GM12865 (cell line): ENCODE data around the gene PRAMEF12.
A peak's percentile ranks its signal among the peaks of the same experiment; 100 is the strongest.

ENCODE experiments used
- DNase-seq: peaks from one replicate; pipeline ENCODE4 v3.0.0; 2010; ENCODE audit warnings: low read depth
- H3K4me3 ChIP-seq: 2 replicates; pipeline ENCODE4 v1.5.1; 2011; ENCODE audit warnings: mild to moderate bottlenecking, low read depth, low read length, control low read depth
- CTCF ChIP-seq: IDR thresholded peaks from 2 replicates; pipeline ENCODE4 v1.5.1; 2011; ENCODE audit warnings: low read length, control low read depth, low read depth, inconsistent platforms; ENCODE audit not compliant: insufficient read depth; ENCODE audit errors: missing control alignments

The PRAMEF12 gene

GRCh38 chr1:12741946-12742345, 31.6 kb upstream of the PRAMEF12 start:
- TF ChIP-seq CTCF, result no peak
- no peak overlapping the region for H3K4me3 ChIP-seq
- DNase-seq, result no peak

- no peak overlapping the region for H3K4me3 ChIP-seq
- TF ChIP-seq CTCF, result no peak
- DNase-seq, result no peak
Observed at GRCh38 chr1:12745126-12745991, 28.2 kb upstream of the PRAMEF12 start.

- DNase-seq, result peak; percentile 65
- no peak within 1 kb of the TSS for H3K4me3 ChIP-seq
- TF ChIP-seq CTCF, result no peak
Observed at GRCh38 chr1:12745992-12746323, 27.6 kb upstream of the PRAMEF12 start, which contains the start of gene CFAP107. TSS of gene CFAP107 (plus strand) at chr1:12746200. CDS start at chr1:12746431, 231 bp downstream.

- H3K4me3 ChIP-seq, result no peak overlapping the region
- no peak for TF ChIP-seq CTCF
- DNase-seq, result no peak
Observed at GRCh38 chr1:12748778-12749355, 24.7 kb upstream of the PRAMEF12 start.

- peak; percentile 2 for DNase-seq
- TF ChIP-seq CTCF, result no peak
- no peak overlapping the region for H3K4me3 ChIP-seq
Observed at GRCh38 chr1:12754738-12755137, 18.8 kb upstream of the PRAMEF12 start.

GRCh38 chr1:12756273-12756672, 17.3 kb upstream of the PRAMEF12 start:
- TF ChIP-seq CTCF, result no peak
- DNase-seq, result no peak

More at GRCh38 chr1:12756273-12756672, 17.3 kb upstream of the PRAMEF12 start:
- H3K4me3 ChIP-seq, result no peak overlapping the region
